Common myeloid progenitor, CD34-positive (primary cell): ENCODE results near the gene AJUBA.

ENCODE experiments used
- CTCF ChIA-PET: fragments of 350-600 bp; sonication (Branson Sonifier 250); formaldehyde crosslinking; loops from one replicate; lab custom pipeline; 2021; ENCODE audit warnings: antibody characterized with exemption; lab: Charles Lee
- POLR2A ChIA-PET: fragments of 350-600 bp; sonication (Branson Sonifier 250); formaldehyde crosslinking; loops from one replicate; lab custom pipeline; 2021; ENCODE audit warnings: antibody characterized with exemption; lab: Charles Lee
- DNase-seq, 3 donors: peaks; one replicate each; pipeline versions ENCODE4 v3.0.0 to v3.0.0-alpha.2; 2013
- H3K27ac ChIP-seq, 2 experiments: 1 replicate in 1 of 2; 2 replicates in 1 of 2; pipeline ENCODE4 v1.7.0; 2013; ENCODE audit warnings: inconsistent platforms in 2 of 2, low read length in 2 of 2, mild to moderate bottlenecking in 2 of 2, low read depth in 1 of 2, moderate library complexity in 1 of 2; ENCODE audit not compliant: severe bottlenecking in 2 of 2, insufficient read depth in 1 of 2, poor library complexity in 1 of 2
- H3K27me3 ChIP-seq, 5 experiments: replicated peaks in 2 of 5; 1 replicate in 3 of 5; 2 replicates in 2 of 5; pipeline versions ENCODE4 v1.6.1 to v1.7.0; 2013; ENCODE audit warnings: low read length in 4 of 5, mild to moderate bottlenecking in 2 of 5, moderate library complexity in 2 of 5, inconsistent platforms in 1 of 5; ENCODE audit not compliant: insufficient read depth in 5 of 5, control insufficient read depth in 4 of 5
- H3K36me3 ChIP-seq, 4 experiments: 1 replicate in 2 of 4; 2 replicates in 2 of 4; pipeline versions ENCODE4 v1.6.1 to v1.7.0; 2013; ENCODE audit warnings: low read length in 3 of 4, control low read depth in 1 of 4, mild to moderate bottlenecking in 1 of 4; ENCODE audit not compliant: control insufficient read depth in 4 of 4, insufficient read depth in 4 of 4
- H3K4me1 ChIP-seq, 4 experiments: 1 replicate in 3 of 4; 2 replicates in 1 of 4; pipeline versions ENCODE4 v1.6.1 to v1.7.1; 2013; ENCODE audit warnings: low read length in 3 of 4, mild to moderate bottlenecking in 3 of 4, control low read depth in 1 of 4, inconsistent platforms in 1 of 4, moderate library complexity in 1 of 4; ENCODE audit not compliant: control insufficient read depth in 4 of 4, insufficient read depth in 4 of 4; ENCODE audit errors: control extremely low read depth in 1 of 4
- H3K4me3 ChIP-seq, 7 experiments: 1 replicate in 4 of 7; 2 replicates in 3 of 7; pipeline versions ENCODE4 v1.5.1 to v1.7.0; 2013; ENCODE audit warnings: mild to moderate bottlenecking in 7 of 7, low read length in 6 of 7, moderate library complexity in 6 of 7, inconsistent platforms in 2 of 7, low read depth in 2 of 7, control low read depth in 1 of 7; ENCODE audit not compliant: insufficient read depth in 4 of 7, control insufficient read depth in 1 of 7; ENCODE audit errors: extremely low read depth in 1 of 7
- H3K9me3 ChIP-seq, 5 experiments: 1 replicate in 4 of 5; 2 replicates in 1 of 5; pipeline versions ENCODE4 v1.6.1 to v1.7.1; 2013; ENCODE audit warnings: low read length in 4 of 5, mild to moderate bottlenecking in 2 of 5, inconsistent platforms in 1 of 5, low read depth in 1 of 5, moderate library complexity in 1 of 5; ENCODE audit not compliant: control insufficient read depth in 4 of 5, insufficient read depth in 2 of 5; ENCODE audit errors: control extremely low read depth in 1 of 5
- WGBS: methylation state at CpG from one replicate; pipeline ENCODE4 v1.1.5; 2013; ENCODE audit not compliant: insufficient coverage; 5-methylcytosine and 5-hydroxymethylcytosine counted together

The AJUBA gene

GRCh38 chr14:22932146-22932545 is 50.2 kb downstream of the AJUBA start:
- no peaks in the 10 kb centered on the region for H3K27me3 ChIP-seq
- 100% methylated on average over 1 of the region's 3 CpGs for WGBS
- ChIA-PET CTCF (interaction anchor here (1.1 to 4.1 kb wide), 3 partner anchors 13 to 49 kb away, joined by 3 to 18 read pairs (median 3); no protein-coding TSS in a partner anchor), POLR2A (no interaction called here)
- H3K4me1 ChIP-seq: peaks cover 5 to 18% (median 18%) of the 10 kb centered on the region in 4 experiments
- DNase-seq: no peak
- H3K4me3 ChIP-seq: no peak overlapping the region
- no peak overlapping the region for H3K27ac ChIP-seq
- no peaks in the 10 kb centered on the region for H3K9me3 ChIP-seq
- peaks cover 0 to 3% (median under 1%) of the 10 kb centered on the region in 4 experiments for H3K36me3 ChIP-seq

- ChIA-PET CTCF (interaction anchor here (0.6 to 4.1 kb wide), 25 partner anchors 9 to 133 kb away, joined by 3 to 28 read pairs (median 5); partner anchors contain the start of genes AJUBA, CDH24, HAUS4 and RBM23), POLR2A (interaction anchor here (0.6 to 2.2 kb wide), 4 partner anchors 11 to 53 kb away, joined by 3 to 14 read pairs (median 4); partner anchors contain the start of gene RBM23)
- H3K27ac ChIP-seq: peak overlapping the region; percentile 51 to 85
- H3K9me3 ChIP-seq: no peaks in the 10 kb centered on the region
- 0% methylated on average over 1 of the region's 2 CpGs for WGBS
- peaks cover 4 to 19% (median 12%) of the 10 kb centered on the region in 4 experiments for H3K36me3 ChIP-seq
- H3K4me1 ChIP-seq: peaks cover 5 to 18% (median 18%) of the 10 kb centered on the region in 4 experiments
- no peak for DNase-seq
- no peaks in the 10 kb centered on the region for H3K27me3 ChIP-seq
- H3K4me3 ChIP-seq: peak overlapping the region; percentile 54 to 100 (median 94)
These were observed 52.4 kb downstream of the AJUBA start for GRCh38 chr14:22929961-22930364.

GRCh38 chr14:22929104-22929960 is 53.0 kb downstream of the AJUBA start, which contains the start of gene PRMT5:
Gene PRMT5, minus strand, starts transcription at chr14:22929376. Its CDS starts 15 bp downstream, at chr14:22929361.
- H3K27ac ChIP-seq: peak within 1 kb of the TSS; percentile 70 to 94

DNA sequence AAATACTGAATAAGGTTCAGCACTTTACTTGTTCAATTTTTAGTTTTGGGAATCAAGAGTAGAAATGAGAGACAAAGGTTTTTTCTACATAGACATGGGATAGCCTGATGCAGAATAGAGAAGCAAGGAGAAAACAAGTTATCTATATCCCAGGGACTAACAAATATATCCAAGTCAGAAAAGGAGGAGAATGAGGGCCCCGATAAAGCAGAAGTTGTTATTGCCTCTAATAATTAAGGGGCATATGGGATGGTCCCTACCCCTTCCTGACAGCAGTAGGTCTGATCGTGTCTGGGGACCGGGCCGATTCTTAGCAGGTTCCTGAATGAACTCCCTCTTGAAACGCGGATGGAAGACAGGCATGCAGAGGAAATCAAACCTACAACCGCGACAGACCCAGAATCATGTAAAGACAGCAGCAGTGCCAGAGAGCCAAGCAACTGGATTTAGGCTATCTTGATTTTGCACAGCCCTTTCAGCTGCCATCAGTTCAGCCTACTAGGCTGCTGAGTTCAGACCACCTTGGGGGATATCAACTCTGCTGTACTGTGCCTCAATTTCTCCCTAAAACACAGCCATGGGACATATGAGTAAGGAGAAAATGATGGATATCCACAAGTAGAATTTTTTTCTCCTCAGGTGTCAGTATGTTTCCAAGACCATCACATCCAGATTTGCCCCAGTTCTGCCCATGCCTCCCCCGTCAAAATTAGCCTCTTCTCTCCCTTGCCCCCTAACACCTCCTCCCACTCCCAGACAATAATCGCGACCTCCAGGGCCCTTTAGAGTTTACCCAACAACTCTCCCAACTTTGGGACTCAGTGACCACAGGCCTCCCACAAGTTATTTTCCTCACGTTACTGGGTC is 53.9 kb downstream of the AJUBA start:
- CTCF ChIA-PET: interaction anchor here (1.0 to 3.7 kb wide), 7 partner anchors 9 to 161 kb away, joined by 3 to 28 read pairs (median 5); partner anchors contain the start of gene RBM23

More at GRCh38 chr14:22929104-22929960, 53.0 kb downstream of the AJUBA start, which contains the start of gene PRMT5:
- POLR2A ChIA-PET: interaction anchor here (2.1 to 2.2 kb wide), 2 partner anchors 10 to 26 kb away, joined by 4 to 14 read pairs; partner anchors contain the start of gene RBM23
- Histone ChIP-seq H3K4me1 (peaks cover 5 to 18% (median 18%) of the 10 kb centered on the region in 4 experiments), H3K27me3 (no peaks in the 10 kb centered on the region), H3K36me3 (peaks cover 10 to 25% (median 18%) of the 10 kb centered on the region in 4 experiments), H3K9me3 (no peaks in the 10 kb centered on the region), H3K4me3 (peak within 1 kb of the TSS; percentile 73 to 100 (median 96))
- peak; percentile 100 for DNase-seq
- CTCF ChIA-PET: interaction anchor here (0.6 to 4.1 kb wide), 24 partner anchors 10 to 133 kb away, joined by 3 to 28 read pairs (median 5); partner anchors contain the start of genes AJUBA, CDH24, HAUS4 and RBM23
- WGBS: 0% methylated on average over 45 of the region's 51 CpGs

GRCh38 chr14:22926316-22926715 is 56.0 kb downstream of the AJUBA start:
- CTCF ChIA-PET: no interaction called here
- POLR2A ChIA-PET: interaction anchor here (1.2 kb wide), 1 partner anchor 10 kb away, joined by 5 read pairs; no protein-coding TSS in a partner anchor

More for the DNA sequence above, 53.9 kb downstream of the AJUBA start:
- Histone ChIP-seq H3K4me3 (peak overlapping the region; percentile 73 to 100 (median 96)), H3K27ac (peak overlapping the region; percentile 70 to 94), H3K36me3 (peaks cover 10 to 33% (median 24%) of the 10 kb centered on the region in 4 experiments), H3K9me3 (no peaks in the 10 kb centered on the region), H3K27me3 (no peaks in the 10 kb centered on the region), H3K4me1 (peaks cover 5 to 18% (median 18%) of the 10 kb centered on the region in 4 experiments)
- no peak for DNase-seq
- 2% methylated on average over 11 of the region's 12 CpGs for WGBS
- POLR2A ChIA-PET: interaction anchor here (1.3 to 2.2 kb wide), 3 partner anchors 9 to 27 kb away, joined by 4 to 14 read pairs (median 8); partner anchors contain the start of gene RBM23

GRCh38 chr14:22925513-22925912 is 56.8 kb downstream of the AJUBA start:
- peaks cover 5 to 18% (median 18%) of the 10 kb centered on the region in 4 experiments for H3K4me1 ChIP-seq
- WGBS: 93% methylated on average over 6 of the region's 8 CpGs
- H3K9me3 ChIP-seq: no peaks in the 10 kb centered on the region
- no peaks in the 10 kb centered on the region for H3K27me3 ChIP-seq
- no peak for DNase-seq
- H3K4me3 ChIP-seq: no peak overlapping the region
- ChIA-PET CTCF (no interaction called here), POLR2A (interaction anchor here (1.2 kb wide), 1 partner anchor 9 kb away, joined by 5 read pairs; no protein-coding TSS in a partner anchor)
- H3K36me3 ChIP-seq: peaks cover 29 to 57% (median 42%) of the 10 kb centered on the region in 4 experiments
- no peak overlapping the region for H3K27ac ChIP-seq

More at GRCh38 chr14:22926316-22926715, 56.0 kb downstream of the AJUBA start:
- 100% methylated on average over 2 of the region's 4 CpGs for WGBS
- H3K9me3 ChIP-seq: no peaks in the 10 kb centered on the region
- H3K27me3 ChIP-seq: no peaks in the 10 kb centered on the region
- H3K4me1 ChIP-seq: peaks cover 5 to 18% (median 18%) of the 10 kb centered on the region in 4 experiments
- H3K36me3 ChIP-seq: peaks cover 22 to 49% (median 37%) of the 10 kb centered on the region in 4 experiments
- H3K27ac ChIP-seq: no peak overlapping the region
- DNase-seq: no peak
- no peak overlapping the region for H3K4me3 ChIP-seq
